PC-9 (cell line): ENCODE data around the gene MB. TPM values are rescaled to one million over a fixed set of nuclear protein-coding genes. Genes with fewer than 3 reads are reported as not detected.

Source experiments
- BruUV-seq: library from RNA; stranded (reverse); fragments of 400-500 nt; replicated peaks from 2 replicates; lab custom pipeline; 2021; lab: Mats Ljungman, UMichigan
- CTCF ChIA-PET: fragments of 300-600 bp; sonication (Branson Sonifier 250); formaldehyde crosslinking; loops from one replicate; lab custom pipeline; 2022; ENCODE audit warnings: antibody characterized with exemption; lab: Charles Lee
- POLR2A ChIA-PET: fragments of 300-600 bp; sonication (Branson Sonifier 250); formaldehyde crosslinking; loops from one replicate; lab custom pipeline; 2022; ENCODE audit warnings: antibody characterized with exemption; ENCODE audit not compliant: unreplicated experiment; lab: Charles Lee
- DNase-seq, 2 experiments: peaks; one replicate each; pipeline versions ENCODE4 v3.0.0 to v3.0.0-alpha.2; 2015 to 2022; ENCODE audit warnings: mixed read lengths in 1 of 2
- H2AFZ ChIP-seq: fragments of 200-600 bp; sonication (generic); 2 replicates; pipeline ENCODE4 v1.8.1; 2017; ENCODE audit warnings: antibody characterized with exemption
- H3F3A ChIP-seq: fragments of 200-600 bp; sonication (generic); 2 replicates; pipeline ENCODE4 v1.8.1; 2017; ENCODE audit warnings: antibody characterized with exemption, mild to moderate bottlenecking, low read depth; ENCODE audit not compliant: insufficient read depth
- H3K27ac ChIP-seq: fragments of 200-600 bp; sonication (generic); 2 replicates; pipeline ENCODE4 v1.6.1; 2016; ENCODE audit warnings: mixed run types
- H3K27me3 ChIP-seq: fragments of 200-600 bp; sonication (generic); 2 replicates; pipeline ENCODE4 v1.6.1; 2016; ENCODE audit warnings: low read depth, mixed run types; ENCODE audit not compliant: insufficient read depth
- H3K36me3 ChIP-seq: fragments of 200-600 bp; sonication (generic); 2 replicates; pipeline ENCODE4 v1.6.1; 2016; ENCODE audit warnings: low read depth, mixed run types
- H3K4me1 ChIP-seq: fragments of 200-600 bp; sonication (generic); replicated peaks from 2 replicates; pipeline ENCODE4 v1.6.1; 2016; ENCODE audit warnings: mixed run types; ENCODE audit not compliant: insufficient read depth
- H3K4me2 ChIP-seq: fragments of 200-600 bp; sonication (generic); 2 replicates; pipeline ENCODE4 v1.6.1; 2017; ENCODE audit warnings: mixed run types
- H3K4me3 ChIP-seq: fragments of 200-600 bp; sonication (generic); 2 replicates; pipeline ENCODE4 v1.6.1; 2016; ENCODE audit warnings: mixed run types
- H3K79me2 ChIP-seq: fragments of 200-600 bp; sonication (generic); 2 replicates; pipeline ENCODE4 v1.6.1; 2017; ENCODE audit warnings: low read depth, mixed run types
- H3K9me2 ChIP-seq: fragments of 200-600 bp; sonication (generic); 2 replicates; pipeline ENCODE4 v1.8.1; 2017; ENCODE audit warnings: mild to moderate bottlenecking; ENCODE audit not compliant: insufficient read depth
- H3K9me3 ChIP-seq: fragments of 200-600 bp; sonication (generic); 2 replicates; pipeline ENCODE4 v1.8.1; 2016; ENCODE audit warnings: low read depth; ENCODE audit not compliant: insufficient read depth
- H4K20me1 ChIP-seq: fragments of 200-600 bp; sonication (generic); 2 replicates; pipeline ENCODE4 v1.8.1; 2017; ENCODE audit not compliant: insufficient read depth
- EZH2 ChIP-seq: fragments of 200-600 bp; sonication (generic); IDR thresholded peaks from 2 replicates; pipeline ENCODE4 v1.8.0; 2017; ENCODE audit warnings: antibody characterized with exemption, low read depth
- intact Hi-C: fragments of 100-400 bp; cut with micrococcal nuclease; formaldehyde crosslinking; loops from one replicate; pipeline ENCODE4 v1.10.0; 2022; ENCODE audit not compliant: unreplicated experiment
- total RNA-seq: library from RNA; stranded (reverse); gene quantifications from 2 replicates; pipeline ENCODE4 v1.2.3, GENCODE V29; 2021
- TF ChIP-seq, protein P1 (sequence below): fragments of 200-600 bp; sonication (generic); conservative IDR thresholded peaks from 2 replicates; pipeline ENCODE4 v1.6.1; 2017; ENCODE audit warnings: mixed run types, antibody characterized with exemption, mild to moderate bottlenecking, moderate library complexity

MB gene
- total RNA-seq, 1 experiment from 2014 or later, result 5.0 TPM

DNA sequence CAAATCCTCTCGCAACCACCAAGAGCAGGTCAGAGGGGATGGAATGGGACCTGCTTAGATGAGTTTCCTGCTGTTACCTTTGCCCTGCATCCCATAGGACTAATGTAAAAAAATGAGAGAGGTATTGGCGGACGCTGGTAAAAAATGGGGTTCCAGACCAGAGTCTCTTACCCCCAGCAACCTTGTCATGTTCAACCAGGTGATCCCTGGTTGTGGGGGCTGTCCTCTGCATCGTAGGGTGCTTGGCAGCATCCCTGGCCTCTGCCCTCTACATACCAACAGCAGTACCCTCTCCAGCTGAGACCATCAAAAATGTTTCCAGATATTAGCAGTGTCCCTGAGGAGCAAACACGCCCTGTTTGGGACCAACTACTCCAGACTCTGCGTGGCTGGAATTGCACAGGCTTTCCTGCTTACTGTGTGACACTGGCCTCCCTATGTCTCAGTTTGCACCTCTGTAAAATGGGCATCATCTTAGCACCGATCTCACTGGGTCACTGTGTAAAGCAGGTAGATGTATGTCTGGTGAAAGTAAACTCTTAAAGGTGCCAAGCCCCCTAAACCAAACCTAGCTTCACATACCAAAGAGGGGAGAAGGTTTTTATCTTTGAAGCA is 32.6 kb upstream of the MB start:
- CTCF ChIA-PET, result interaction anchor here (0.6 to 1.1 kb wide), 2 partner anchors 9 to 219 kb away, joined by 3 read pairs; no protein-coding TSS in a partner anchor
- H3K4me2 ChIP-seq, result peak overlapping the region; percentile 87
- TF ChIP-seq, protein P1, sequence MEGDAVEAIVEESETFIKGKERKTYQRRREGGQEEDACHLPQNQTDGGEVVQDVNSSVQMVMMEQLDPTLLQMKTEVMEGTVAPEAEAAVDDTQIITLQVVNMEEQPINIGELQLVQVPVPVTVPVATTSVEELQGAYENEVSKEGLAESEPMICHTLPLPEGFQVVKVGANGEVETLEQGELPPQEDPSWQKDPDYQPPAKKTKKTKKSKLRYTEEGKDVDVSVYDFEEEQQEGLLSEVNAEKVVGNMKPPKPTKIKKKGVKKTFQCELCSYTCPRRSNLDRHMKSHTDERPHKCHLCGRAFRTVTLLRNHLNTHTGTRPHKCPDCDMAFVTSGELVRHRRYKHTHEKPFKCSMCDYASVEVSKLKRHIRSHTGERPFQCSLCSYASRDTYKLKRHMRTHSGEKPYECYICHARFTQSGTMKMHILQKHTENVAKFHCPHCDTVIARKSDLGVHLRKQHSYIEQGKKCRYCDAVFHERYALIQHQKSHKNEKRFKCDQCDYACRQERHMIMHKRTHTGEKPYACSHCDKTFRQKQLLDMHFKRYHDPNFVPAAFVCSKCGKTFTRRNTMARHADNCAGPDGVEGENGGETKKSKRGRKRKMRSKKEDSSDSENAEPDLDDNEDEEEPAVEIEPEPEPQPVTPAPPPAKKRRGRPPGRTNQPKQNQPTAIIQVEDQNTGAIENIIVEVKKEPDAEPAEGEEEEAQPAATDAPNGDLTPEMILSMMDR, result no peak
- no peak for TF ChIP-seq EZH2
- peak overlapping the region; percentile 97 for H3K27ac ChIP-seq
- H3K27me3 ChIP-seq, result no peaks in the 10 kb centered on the region
- H4K20me1 ChIP-seq, result no peaks in the 10 kb centered on the region
- peak overlapping the region; percentile 80 for H3K4me3 ChIP-seq
- no peaks in the 10 kb centered on the region for H3K9me2 ChIP-seq
- peaks cover 3% of the 10 kb centered on the region; the same call in 1 of the 2 replicates for H3K9me3 ChIP-seq
- POLR2A ChIA-PET, result interaction anchor here (0.6 to 0.7 kb wide), 2 partner anchors 286 to 519 kb away, joined by 3 to 9 read pairs; no protein-coding TSS in a partner anchor
- BruUV-seq, result no TSS peak
- no peak for DNase-seq
- peaks cover 37% of the 10 kb centered on the region for H3K4me1 ChIP-seq
- H3F3A ChIP-seq, result no peaks in the 10 kb centered on the region; the same call in 1 of the 2 replicates
- no peak overlapping the region for H2AFZ ChIP-seq
- intact Hi-C loops, result loop anchor here (2.0 kb wide), 1 partner anchor 187 kb away; no protein-coding TSS in a partner anchor
- peaks cover 2% of the 10 kb centered on the region; the same call in 1 of the 2 replicates for H3K36me3 ChIP-seq
- H3K79me2 ChIP-seq, result peaks cover 29% of the 10 kb centered on the region

DNA sequence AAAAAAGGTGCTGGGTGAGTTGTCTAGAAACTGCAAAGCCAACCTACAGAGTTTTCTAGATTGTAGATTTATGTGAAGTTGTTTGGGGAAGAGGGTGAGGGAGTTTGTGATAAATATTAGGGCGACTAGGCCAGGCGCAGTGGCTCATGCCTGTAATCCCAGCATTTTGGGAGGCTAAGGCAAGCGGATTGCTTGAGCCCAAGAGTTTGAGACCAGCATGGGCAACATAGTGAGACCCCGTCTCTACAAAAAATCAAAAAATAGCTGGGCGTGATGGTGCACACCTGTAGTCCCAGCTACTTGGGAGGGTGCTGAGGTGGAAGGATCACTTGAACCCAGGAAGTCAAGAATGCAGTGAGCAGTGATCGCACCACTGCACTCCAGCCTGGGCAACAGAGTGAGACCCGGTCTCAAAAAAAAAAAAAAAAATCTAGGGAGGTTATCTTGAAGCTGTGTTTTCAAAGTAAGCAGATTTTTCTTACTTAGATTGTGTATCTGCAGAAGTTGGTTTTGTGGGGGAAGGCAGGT is 32.0 kb upstream of the MB start:
- H3K9me3 ChIP-seq, result peaks cover 3% of the 10 kb centered on the region; the same call in 1 of the 2 replicates
- H3K36me3 ChIP-seq, result no peaks in the 10 kb centered on the region
- intact Hi-C loops, result loop anchor here (2.0 kb wide), 1 partner anchor 188 kb away; no protein-coding TSS in a partner anchor
- H3K4me1 ChIP-seq, result peaks cover 41% of the 10 kb centered on the region
- peak overlapping the region; percentile 97 for H3K27ac ChIP-seq
- H4K20me1 ChIP-seq, result no peaks in the 10 kb centered on the region
- no peaks in the 10 kb centered on the region for H3K9me2 ChIP-seq
- peak overlapping the region; percentile 80 for H3K4me3 ChIP-seq
- CTCF ChIA-PET, result interaction anchor here (0.6 to 1.1 kb wide), 4 partner anchors 8 to 218 kb away, joined by 3 to 4 read pairs (median 4); no protein-coding TSS in a partner anchor
- H2AFZ ChIP-seq, result peak overlapping the region; percentile 73
- POLR2A ChIA-PET, result interaction anchor here (0.6 to 0.7 kb wide), 3 partner anchors 287 to 519 kb away, joined by 3 to 9 read pairs (median 4); no protein-coding TSS in a partner anchor
- H3K27me3 ChIP-seq, result no peaks in the 10 kb centered on the region
- TF ChIP-seq, protein P1, result no peak
- TF ChIP-seq EZH2, result no peak
- H3K79me2 ChIP-seq, result peaks cover 29% of the 10 kb centered on the region
- H3F3A ChIP-seq, result peaks cover 4% of the 10 kb centered on the region; the same call in 1 of the 2 replicates
- BruUV-seq, result no TSS peak
- no peak for DNase-seq
- H3K4me2 ChIP-seq, result peak overlapping the region; percentile 87
